OCI-LY1 (cell line): ENCODE measurements around the gene SLC6A2.

Experiments used
- H2AFZ ChIP-seq: fragments of 200-600 bp; sonication (generic), shearing (Covaris generic); 2 replicates; pipeline ENCODE4 v1.6.0; 2014; ENCODE audit warnings: antibody characterized with exemption, mild to moderate bottlenecking, low read length
- H3F3A ChIP-seq: fragments of 200-600 bp; sonication (generic), shearing (Covaris generic); 2 replicates; pipeline ENCODE4 v1.6.0; 2014; ENCODE audit warnings: mild to moderate bottlenecking, antibody characterized with exemption, low read length, moderate library complexity; ENCODE audit not compliant: insufficient read depth
- H3K27ac ChIP-seq: fragments of 200-600 bp; sonication (generic); 2 replicates; pipeline ENCODE4 v1.5.1; 2014; ENCODE audit warnings: low read length, mixed run types, mild to moderate bottlenecking, low read depth; ENCODE audit not compliant: poor library complexity, severe bottlenecking
- H3K27me3 ChIP-seq: fragments of 200-600 bp; sonication (generic); 2 replicates; pipeline ENCODE4 v1.6.0; 2014; ENCODE audit warnings: antibody characterized with exemption, mild to moderate bottlenecking, low read length, moderate library complexity; ENCODE audit not compliant: insufficient read depth
- H3K36me3 ChIP-seq: fragments of 200-600 bp; sonication (generic); 2 replicates; pipeline ENCODE4 v1.6.1; 2014; ENCODE audit warnings: mild to moderate bottlenecking, antibody characterized with exemption, low read length, moderate library complexity, mixed read lengths; ENCODE audit not compliant: insufficient read depth
- H3K4me1 ChIP-seq: fragments of 200-600 bp; sonication (generic); 2 replicates; pipeline ENCODE4 v1.5.1; 2014; ENCODE audit warnings: mild to moderate bottlenecking, low read length, moderate library complexity; ENCODE audit not compliant: insufficient read depth, severe bottlenecking
- H3K4me2 ChIP-seq: fragments of 200-600 bp; sonication (generic), shearing (Covaris generic); 2 replicates; pipeline ENCODE4 v1.6.1; 2014; ENCODE audit warnings: low read length
- H3K4me3 ChIP-seq: fragments of 200-600 bp; sonication (generic); 2 replicates; pipeline ENCODE4 v1.5.1; 2014; ENCODE audit warnings: low read length, low read depth, mild to moderate bottlenecking, mixed read lengths; ENCODE audit not compliant: poor library complexity, severe bottlenecking
- H3K79me2 ChIP-seq: fragments of 200-600 bp; shearing (Covaris generic); 2 replicates; pipeline ENCODE4 v1.6.1; 2016; ENCODE audit warnings: mixed run types, low read length, mixed read lengths; ENCODE audit not compliant: insufficient read depth
- H3K9ac ChIP-seq: fragments of 200-600 bp; sonication (generic), shearing (Covaris generic); 2 replicates; pipeline ENCODE4 v1.6.1; 2014; ENCODE audit warnings: mild to moderate bottlenecking, low read length, mixed read lengths
- H3K9me2 ChIP-seq: fragments of 200-600 bp; sonication (generic), shearing (Covaris generic); 2 replicates; pipeline ENCODE4 v1.6.1; 2014; ENCODE audit warnings: low read depth, mild to moderate bottlenecking, low read length, mixed read lengths
- H3K9me3 ChIP-seq: fragments of 200-600 bp; shearing (Covaris generic); 2 replicates; pipeline ENCODE4 v1.6.1; 2014; ENCODE audit warnings: low read length, mixed read lengths
- H4K20me1 ChIP-seq: fragments of 200-600 bp; sonication (generic), shearing (Covaris generic); 2 replicates; pipeline ENCODE4 v1.6.0; 2016; ENCODE audit warnings: mild to moderate bottlenecking, low read length; ENCODE audit not compliant: insufficient read depth
- EZH2 ChIP-seq: fragments of 200-600 bp; sonication (generic), shearing (Covaris generic); IDR thresholded peaks from 2 replicates; pipeline ENCODE4 v1.8.0; 2017; ENCODE audit warnings: borderline replicate concordance, mixed run types, mild to moderate bottlenecking, antibody characterized with exemption, low read length, moderate library complexity, mixed read lengths
- TF ChIP-seq, protein P1 (sequence below): fragments of 200-600 bp; sonication (generic), shearing (Covaris generic); IDR thresholded peaks from 2 replicates; pipeline ENCODE4 v1.5.1; 2017; ENCODE audit warnings: mild to moderate bottlenecking, antibody characterized with exemption, low read length, moderate library complexity, mixed read lengths

SLC6A2 gene

DNA sequence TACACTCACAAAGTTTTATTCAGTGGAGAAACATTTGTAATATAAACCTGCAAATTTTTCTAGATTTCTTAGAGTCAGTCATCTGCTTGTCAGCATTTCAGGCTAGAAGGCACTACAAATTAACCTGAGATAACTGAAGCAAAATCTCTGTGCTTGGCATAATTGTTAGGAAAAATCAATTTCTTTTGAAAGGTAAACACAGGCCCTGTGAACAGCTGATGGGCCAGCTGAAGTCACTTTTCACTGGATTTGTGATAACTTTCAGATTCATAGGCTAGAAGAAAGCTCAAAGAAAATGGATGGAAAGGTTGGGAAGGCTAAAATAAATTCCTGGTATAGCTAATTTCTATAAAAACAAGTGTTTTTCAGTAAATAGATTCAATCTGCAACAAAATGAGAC is 34.0 kb upstream of the SLC6A2 start:
- Histone ChIP-seq H3K9me2 (no peaks in the 10 kb centered on the region), H3F3A (no peaks in the 10 kb centered on the region), H3K27me3 (no peaks in the 10 kb centered on the region), H3K4me2 (no peak overlapping the region), H2AFZ (no peak overlapping the region), H3K4me1 (no peaks in the 10 kb centered on the region), H3K9me3 (no peaks in the 10 kb centered on the region), H3K4me3 (no peak overlapping the region), H3K9ac (no peak overlapping the region), H4K20me1 (no peaks in the 10 kb centered on the region), H3K79me2 (no peaks in the 10 kb centered on the region), H3K27ac (no peak overlapping the region), H3K36me3 (no peaks in the 10 kb centered on the region)
- no peak for TF ChIP-seq EZH2
- TF ChIP-seq, protein P1, sequence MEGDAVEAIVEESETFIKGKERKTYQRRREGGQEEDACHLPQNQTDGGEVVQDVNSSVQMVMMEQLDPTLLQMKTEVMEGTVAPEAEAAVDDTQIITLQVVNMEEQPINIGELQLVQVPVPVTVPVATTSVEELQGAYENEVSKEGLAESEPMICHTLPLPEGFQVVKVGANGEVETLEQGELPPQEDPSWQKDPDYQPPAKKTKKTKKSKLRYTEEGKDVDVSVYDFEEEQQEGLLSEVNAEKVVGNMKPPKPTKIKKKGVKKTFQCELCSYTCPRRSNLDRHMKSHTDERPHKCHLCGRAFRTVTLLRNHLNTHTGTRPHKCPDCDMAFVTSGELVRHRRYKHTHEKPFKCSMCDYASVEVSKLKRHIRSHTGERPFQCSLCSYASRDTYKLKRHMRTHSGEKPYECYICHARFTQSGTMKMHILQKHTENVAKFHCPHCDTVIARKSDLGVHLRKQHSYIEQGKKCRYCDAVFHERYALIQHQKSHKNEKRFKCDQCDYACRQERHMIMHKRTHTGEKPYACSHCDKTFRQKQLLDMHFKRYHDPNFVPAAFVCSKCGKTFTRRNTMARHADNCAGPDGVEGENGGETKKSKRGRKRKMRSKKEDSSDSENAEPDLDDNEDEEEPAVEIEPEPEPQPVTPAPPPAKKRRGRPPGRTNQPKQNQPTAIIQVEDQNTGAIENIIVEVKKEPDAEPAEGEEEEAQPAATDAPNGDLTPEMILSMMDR: no peak

DNA sequence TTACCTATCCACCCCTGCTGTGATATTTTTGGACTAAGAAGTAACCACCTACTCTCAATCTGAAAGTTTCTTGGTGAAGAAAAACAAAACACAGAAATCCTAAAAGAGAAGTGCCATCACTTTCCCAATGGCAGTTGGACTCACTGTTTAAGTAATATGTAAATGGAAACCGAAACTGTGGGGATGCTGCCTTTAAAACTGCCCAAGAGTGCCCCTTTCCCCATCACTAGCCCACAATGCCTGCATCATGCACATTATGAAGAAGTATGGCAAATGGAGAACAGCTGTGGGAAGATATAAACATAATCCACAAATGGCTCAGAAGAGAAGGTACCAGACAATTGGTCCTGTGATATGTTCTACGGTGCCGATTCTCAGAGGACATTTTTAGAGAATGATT is 33.5 kb upstream of the SLC6A2 start:
- H3K27me3 ChIP-seq: no peaks in the 10 kb centered on the region
- no peaks in the 10 kb centered on the region for H3K4me1 ChIP-seq
- no peak overlapping the region for H3K27ac ChIP-seq

DNA sequence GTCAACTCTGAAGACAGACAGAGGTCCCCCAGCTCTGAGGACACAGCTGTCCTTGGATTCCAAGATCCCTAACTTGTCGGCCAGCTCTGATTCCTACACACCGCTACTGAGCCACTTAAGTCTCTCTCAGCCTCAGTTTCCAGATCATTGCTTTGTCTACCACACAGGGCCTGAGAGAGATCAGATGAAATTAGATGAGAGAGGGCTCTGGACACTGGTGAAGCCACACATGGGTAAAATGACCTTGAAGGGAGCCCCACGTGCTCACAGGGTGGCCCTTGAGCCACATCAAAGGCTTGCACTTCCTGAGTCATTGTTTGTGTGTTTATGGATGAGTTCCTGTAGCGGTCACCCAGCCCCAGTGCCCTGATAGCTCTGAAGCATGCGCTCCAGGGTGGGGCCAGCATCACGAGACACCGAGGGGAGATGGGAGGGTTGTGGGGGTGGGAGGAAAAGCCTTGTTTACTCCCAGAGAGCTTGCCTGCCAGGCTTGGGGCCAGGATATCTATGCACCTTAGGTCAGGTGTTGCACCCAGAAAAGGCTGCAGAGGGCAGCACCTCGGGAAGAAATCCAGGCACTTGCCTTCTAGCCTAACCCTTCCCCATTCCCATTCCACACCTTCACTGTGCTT is 32.7 kb upstream of the SLC6A2 start:
- H3K4me2 ChIP-seq: no peak overlapping the region
- no peaks in the 10 kb centered on the region for H3K27me3 ChIP-seq
- no peaks in the 10 kb centered on the region for H3F3A ChIP-seq
- no peaks in the 10 kb centered on the region for H3K36me3 ChIP-seq
- H3K27ac ChIP-seq: no peak overlapping the region
- no peaks in the 10 kb centered on the region for H4K20me1 ChIP-seq
- no peak overlapping the region for H3K4me3 ChIP-seq
- H3K9me2 ChIP-seq: no peaks in the 10 kb centered on the region
- H3K4me1 ChIP-seq: no peaks in the 10 kb centered on the region
- no peaks in the 10 kb centered on the region for H3K9me3 ChIP-seq
- H2AFZ ChIP-seq: no peak overlapping the region
- no peak overlapping the region for H3K9ac ChIP-seq
- TF ChIP-seq, protein P1: no peak; the same call in 1 of the 2 replicates
- no peak for TF ChIP-seq EZH2
- no peaks in the 10 kb centered on the region for H3K79me2 ChIP-seq

More for the DNA sequence above, 33.5 kb upstream of the SLC6A2 start:
- Histone ChIP-seq H3K4me3 (no peak overlapping the region), H2AFZ (no peak overlapping the region), H3K9ac (no peak overlapping the region), H3K79me2 (no peaks in the 10 kb centered on the region), H3K4me2 (no peak overlapping the region), H3F3A (no peaks in the 10 kb centered on the region), H3K36me3 (no peaks in the 10 kb centered on the region), H3K9me3 (no peaks in the 10 kb centered on the region), H4K20me1 (no peaks in the 10 kb centered on the region), H3K9me2 (no peaks in the 10 kb centered on the region)
- TF ChIP-seq, protein P1: no peak
- no peak for TF ChIP-seq EZH2
